ENCODE data around the gene GLYR1. TPM values are rescaled to one million over a fixed set of nuclear protein-coding genes. Genes with fewer than 3 reads are reported as not detected.

The GLYR1 gene
- total RNA-seq, 2 experiments from 2014 or later = 62.2 to 65.0 TPM

Other genes with a start within 250 kb of the GLYR1 start
- gene UBALD1, start 232.4 kb downstream of the GLYR1 start, total RNA-seq = 1 to 10 TPM; 8.5 to 9.3 TPM
- 10 to 100 TPM; 46.3 to 48.8 TPM for gene MGRN1, start 222.5 kb downstream of the GLYR1 start, total RNA-seq
- 10 to 100 TPM; 20.0 to 20.7 TPM for gene NUDT16L1, start 153.7 kb downstream of the GLYR1 start, total RNA-seq
- 10 to 100 TPM in 1 of 2 experiments, 1 to 10 TPM in 1; 8.2 to 11.7 TPM for gene ANKS3, start 113.0 kb downstream of the GLYR1 start, total RNA-seq
- gene DNAAF8, start 112.8 kb downstream of the GLYR1 start, total RNA-seq = under 1 TPM in 1 of 2 experiments, not detected in 1; 0.07 TPM
- gene ZNF500, start 80.1 kb downstream of the GLYR1 start, total RNA-seq = 10 to 100 TPM in 1 of 2 experiments, 1 to 10 TPM in 1; 8.9 to 11.2 TPM
- gene SEPTIN12, start 58.9 kb downstream of the GLYR1 start, total RNA-seq = not detected
- gene SMIM22, start 51.9 kb downstream of the GLYR1 start, total RNA-seq = not detected
- gene ROGDI, start 44.7 kb downstream of the GLYR1 start, total RNA-seq = 1 to 10 TPM; 2.0 to 4.0 TPM
- 10 to 100 TPM; 26.7 to 28.1 TPM for gene UBN1, start 193 bp upstream of the GLYR1 start, total RNA-seq
- gene PPL, start 89.9 kb upstream of the GLYR1 start, total RNA-seq = under 1 TPM in 1 of 2 experiments, not detected in 1; 0.07 TPM
- gene SEC14L5, start 111.0 kb upstream of the GLYR1 start, total RNA-seq = not detected
- 1 to 10 TPM; 5.8 to 7.9 TPM for gene NAGPA, start 186.6 kb upstream of the GLYR1 start, total RNA-seq
- gene C16orf89, start 218.7 kb upstream of the GLYR1 start, total RNA-seq = not detected
- 1 to 10 TPM; 8.6 to 8.9 TPM for gene ALG1, start 224.6 kb upstream of the GLYR1 start, total RNA-seq

Measured in activated naive CD4-positive, alpha-beta T cell treated with anti-CD3 and anti-CD28 coated beads for 36 hours (primary cell).